ENCODE data around the gene TIGD6.

DNA sequence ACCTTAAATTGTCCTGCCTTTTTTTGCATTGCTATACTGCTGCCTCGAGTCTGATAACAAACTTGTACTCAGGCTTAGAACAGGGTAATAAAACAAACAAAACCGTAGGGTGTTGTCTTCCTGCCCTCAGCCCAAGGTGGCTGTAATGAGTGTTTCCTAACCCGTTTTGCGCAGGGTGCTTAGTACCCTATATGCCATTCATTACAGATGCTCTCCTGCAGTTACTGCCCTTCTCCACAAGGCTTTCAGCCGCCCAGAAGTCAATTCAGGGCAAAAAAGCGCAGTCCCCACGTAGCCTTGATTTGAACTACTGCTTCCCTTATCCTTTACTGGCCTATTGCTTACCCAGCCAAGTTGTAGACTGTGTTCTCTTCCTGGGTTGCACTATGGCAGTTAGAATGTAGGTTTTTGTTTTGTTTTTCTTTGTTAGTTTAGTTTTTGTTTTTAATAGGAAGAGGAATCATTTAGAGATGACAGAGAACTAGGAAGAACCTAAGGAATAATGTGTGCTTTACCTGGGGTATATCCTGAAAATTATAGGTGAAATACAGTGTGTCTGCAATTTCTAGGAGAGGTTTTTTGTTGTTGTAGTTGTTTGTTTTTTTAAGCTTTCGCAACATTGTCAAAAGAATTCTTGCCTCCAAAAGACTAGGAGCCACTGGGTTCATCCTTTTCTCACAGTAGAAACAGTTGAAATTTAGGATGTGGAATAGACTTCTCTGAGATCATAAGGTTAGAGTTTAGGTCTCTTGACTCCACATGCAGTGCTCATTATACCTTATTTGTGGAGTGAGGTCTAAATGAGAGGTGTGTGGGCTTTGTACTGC is 1.4 kb upstream of the TIGD6 start:
- no peak for TF ChIP-seq YBX1 (IDR thresholded peaks at IDR 0.05)
- no peak for TF ChIP-seq TAF1 (IDR thresholded peaks at IDR 0.05; ENCODE audit: borderline replicate concordance, low read depth, low read length)
- TF ChIP-seq EZH2 (IDR thresholded peaks at IDR 0.05; ENCODE audit: borderline replicate concordance, control insufficient read depth, low read depth, low read length) = no peak
- TF ChIP-seq, protein P1, sequence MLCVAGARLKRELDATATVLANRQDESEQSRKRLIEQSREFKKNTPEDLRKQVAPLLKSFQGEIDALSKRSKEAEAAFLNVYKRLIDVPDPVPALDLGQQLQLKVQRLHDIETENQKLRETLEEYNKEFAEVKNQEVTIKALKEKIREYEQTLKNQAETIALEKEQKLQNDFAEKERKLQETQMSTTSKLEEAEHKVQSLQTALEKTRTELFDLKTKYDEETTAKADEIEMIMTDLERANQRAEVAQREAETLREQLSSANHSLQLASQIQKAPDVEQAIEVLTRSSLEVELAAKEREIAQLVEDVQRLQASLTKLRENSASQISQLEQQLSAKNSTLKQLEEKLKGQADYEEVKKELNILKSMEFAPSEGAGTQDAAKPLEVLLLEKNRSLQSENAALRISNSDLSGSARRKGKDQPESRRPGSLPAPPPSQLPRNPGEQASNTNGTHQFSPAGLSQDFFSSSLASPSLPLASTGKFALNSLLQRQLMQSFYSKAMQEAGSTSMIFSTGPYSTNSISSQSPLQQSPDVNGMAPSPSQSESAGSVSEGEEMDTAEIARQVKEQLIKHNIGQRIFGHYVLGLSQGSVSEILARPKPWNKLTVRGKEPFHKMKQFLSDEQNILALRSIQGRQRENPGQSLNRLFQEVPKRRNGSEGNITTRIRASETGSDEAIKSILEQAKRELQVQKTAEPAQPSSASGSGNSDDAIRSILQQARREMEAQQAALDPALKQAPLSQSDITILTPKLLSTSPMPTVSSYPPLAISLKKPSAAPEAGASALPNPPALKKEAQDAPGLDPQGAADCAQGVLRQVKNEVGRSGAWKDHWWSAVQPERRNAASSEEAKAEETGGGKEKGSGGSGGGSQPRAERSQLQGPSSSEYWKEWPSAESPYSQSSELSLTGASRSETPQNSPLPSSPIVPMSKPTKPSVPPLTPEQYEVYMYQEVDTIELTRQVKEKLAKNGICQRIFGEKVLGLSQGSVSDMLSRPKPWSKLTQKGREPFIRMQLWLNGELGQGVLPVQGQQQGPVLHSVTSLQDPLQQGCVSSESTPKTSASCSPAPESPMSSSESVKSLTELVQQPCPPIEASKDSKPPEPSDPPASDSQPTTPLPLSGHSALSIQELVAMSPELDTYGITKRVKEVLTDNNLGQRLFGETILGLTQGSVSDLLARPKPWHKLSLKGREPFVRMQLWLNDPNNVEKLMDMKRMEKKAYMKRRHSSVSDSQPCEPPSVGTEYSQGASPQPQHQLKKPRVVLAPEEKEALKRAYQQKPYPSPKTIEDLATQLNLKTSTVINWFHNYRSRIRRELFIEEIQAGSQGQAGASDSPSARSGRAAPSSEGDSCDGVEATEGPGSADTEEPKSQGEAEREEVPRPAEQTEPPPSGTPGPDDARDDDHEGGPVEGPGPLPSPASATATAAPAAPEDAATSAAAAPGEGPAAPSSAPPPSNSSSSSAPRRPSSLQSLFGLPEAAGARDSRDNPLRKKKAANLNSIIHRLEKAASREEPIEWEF (IDR thresholded peaks at IDR 0.05; ENCODE audit: insufficient replicate concordance, low read depth, low read length) = no peak

All from GM12878 (cell line).